Activated CD4-positive, alpha-beta T cell treated with anti-CD3 and anti-CD28 coated beads, Interleukin-2, amount 50 U/mL, for 48 hours (primary cell): ENCODE data around the gene BOD1.

Experiments
- DNase-seq, 2 experiments: peaks; one replicate each; pipeline ENCODE4 v3.0.0-alpha.2; 2020

Gene BOD1

DNA sequence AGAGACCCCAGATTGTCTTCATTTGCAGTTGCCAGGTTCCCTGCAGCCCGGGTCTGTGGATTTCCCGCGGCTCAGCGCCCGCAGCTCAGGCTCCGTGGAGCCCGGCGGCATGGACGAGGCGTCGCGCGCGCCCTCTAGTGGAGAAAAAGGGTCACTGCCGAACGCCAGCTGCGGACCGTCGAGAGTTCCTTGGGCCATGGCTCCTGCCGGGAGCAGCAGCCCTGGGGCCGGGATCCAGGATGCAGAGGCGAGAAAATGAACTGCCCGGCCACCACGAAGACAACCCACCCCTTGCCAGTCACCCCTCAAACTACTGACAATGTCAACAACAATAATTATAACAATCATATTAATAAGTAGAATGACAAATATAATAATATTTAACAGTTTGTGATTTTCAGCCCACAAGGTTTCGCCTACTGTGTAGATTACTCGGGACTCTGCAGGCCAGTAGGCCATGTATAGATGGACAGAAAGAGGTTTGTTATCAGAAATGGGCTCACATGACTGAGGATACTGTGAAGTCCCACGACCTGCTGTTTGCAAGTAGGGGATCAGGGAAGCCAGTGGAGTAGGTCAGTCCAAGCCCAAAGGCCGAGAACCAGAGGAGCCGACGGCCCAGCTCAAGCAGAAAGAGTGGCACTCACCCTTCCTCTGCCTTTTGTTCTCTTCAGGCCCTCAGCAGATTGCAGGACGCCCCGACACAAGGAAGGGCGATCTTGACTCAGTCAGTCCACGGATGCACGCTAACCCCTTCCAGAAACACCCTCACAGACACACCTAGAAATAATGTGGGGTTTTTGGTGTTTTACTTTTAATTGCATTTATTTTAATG is 43.1 kb downstream of the BOD1 start:
- DNase-seq = peak; percentile 68 to 75

DNA sequence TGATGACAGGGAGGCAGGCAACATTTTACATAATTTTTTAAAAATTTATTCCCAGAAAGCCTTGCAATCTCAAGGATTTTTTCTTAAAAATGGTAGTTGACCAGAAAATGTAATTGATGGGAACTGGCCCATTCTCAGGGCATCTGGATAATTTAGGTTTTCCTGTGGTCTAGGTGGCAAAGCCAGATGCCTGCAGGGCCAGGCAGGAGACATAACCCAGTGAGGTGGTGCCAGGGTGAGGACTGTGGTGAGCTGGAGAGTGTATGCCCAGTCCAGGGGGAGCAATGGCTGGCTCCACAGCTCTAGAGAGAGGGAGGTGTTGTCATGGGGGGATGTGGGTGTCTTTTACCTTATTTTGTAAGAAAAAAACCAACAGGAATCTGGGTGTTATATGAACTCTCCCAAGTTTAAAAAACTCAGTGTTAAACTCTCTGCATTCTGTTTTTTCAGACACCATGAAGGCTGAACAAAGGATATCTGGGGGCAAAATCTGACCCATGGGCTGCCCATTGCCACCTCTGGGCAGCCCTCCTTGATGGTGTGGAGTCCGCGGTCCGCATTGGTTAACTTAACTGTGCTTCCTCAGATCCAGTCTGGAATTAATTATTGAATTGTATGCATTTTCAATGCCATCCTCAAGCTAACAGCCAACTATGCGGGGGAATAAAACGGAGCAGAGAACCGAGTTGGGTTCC is 43.9 kb downstream of the BOD1 start:
- DNase-seq = no peak

DNA sequence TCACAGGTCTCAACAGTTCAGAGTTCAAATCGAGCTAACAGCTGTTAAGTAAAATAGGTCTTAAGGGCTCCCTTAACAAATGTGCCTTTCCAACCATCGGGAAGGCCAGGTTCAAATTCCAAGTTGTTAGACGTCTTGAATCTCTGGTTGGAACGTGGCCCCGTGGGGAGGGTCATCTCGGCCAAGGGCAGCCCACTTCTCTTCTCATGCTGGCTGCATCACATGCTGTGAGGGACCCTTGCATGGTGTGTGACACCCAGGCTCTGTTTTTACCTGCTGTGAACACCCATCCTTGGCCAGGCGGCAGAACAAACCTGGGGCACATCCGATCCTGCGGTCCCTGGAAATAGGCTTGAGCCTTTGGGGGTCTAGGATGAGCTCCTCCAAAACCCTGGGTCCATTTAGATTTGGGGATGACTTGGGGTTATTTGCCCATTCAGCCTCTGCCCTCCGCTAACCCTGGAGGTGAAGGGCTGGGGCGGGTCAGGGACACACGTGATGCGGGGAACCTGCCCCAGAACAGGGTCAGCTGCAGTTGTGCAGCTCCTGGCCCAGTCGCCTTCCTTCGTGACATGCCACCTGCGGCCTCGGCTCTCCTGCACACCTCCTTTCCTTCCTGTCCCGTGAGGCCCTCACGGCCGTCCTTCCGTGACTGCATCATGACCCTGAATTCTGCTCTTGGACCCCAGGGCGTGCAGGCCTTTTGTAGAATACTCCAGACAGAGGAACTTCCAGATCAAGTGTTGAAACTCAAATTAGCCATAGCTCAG is 45.9 kb downstream of the BOD1 start:
- no peak for DNase-seq

DNA sequence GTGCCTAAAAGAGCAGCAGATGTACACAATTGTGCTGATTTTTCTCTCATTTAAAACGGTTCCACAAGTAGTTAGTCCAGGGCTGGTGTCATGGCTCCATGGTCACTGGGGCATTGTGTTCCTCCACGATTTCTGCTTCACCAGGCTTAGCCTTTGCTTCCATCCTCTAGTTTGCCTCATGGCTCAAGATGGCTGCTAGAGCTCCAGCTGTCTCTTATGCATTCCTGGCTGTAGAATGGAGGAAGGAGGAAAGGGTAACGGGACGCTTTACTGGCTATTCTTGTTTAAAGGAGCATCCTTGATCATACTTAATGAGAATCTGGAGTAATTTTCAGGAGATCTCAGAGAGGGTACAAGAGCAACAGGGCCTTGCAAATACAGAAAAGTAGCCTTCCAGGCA is 47.7 kb downstream of the BOD1 start:
- DNase-seq = no peak

DNA sequence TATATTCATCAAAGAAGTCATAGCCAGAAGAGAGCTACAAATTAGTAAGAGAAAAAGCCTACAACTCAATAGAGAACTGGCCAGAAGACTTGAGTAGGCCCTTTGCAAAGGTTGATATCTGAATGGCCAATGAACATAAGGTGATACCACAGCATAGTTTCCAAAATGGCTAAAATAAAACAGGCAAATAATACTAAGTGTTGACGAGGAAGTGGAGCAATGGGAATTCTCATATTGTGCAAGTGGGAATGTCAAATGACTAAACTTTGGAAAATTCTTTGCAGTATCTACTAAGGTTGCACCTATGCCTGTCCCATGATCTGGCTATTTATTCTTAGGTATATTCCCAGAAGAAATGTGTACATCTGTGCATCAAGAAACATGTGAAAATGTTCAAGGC is 48.3 kb downstream of the BOD1 start:
- DNase-seq = no peak

DNA sequence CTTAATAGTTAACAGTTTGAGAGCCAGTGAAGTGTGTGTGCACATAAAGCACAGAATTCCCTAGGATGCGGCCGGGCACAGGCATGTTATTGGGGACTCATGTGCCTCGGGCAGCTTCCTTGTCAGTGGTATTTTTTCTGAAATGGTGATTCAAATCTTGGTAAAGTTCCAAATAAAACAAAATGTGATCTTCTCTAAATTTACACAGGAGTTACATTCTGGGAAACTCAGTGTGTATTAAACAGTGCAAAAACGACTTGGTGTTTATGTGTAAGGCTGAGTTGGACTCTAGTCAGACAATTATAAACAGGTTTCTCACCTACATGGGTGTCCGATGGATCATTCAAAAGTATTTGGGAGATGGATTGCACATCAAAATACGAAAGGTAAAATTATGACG is 48.9 kb downstream of the BOD1 start:
- no peak for DNase-seq

DNA sequence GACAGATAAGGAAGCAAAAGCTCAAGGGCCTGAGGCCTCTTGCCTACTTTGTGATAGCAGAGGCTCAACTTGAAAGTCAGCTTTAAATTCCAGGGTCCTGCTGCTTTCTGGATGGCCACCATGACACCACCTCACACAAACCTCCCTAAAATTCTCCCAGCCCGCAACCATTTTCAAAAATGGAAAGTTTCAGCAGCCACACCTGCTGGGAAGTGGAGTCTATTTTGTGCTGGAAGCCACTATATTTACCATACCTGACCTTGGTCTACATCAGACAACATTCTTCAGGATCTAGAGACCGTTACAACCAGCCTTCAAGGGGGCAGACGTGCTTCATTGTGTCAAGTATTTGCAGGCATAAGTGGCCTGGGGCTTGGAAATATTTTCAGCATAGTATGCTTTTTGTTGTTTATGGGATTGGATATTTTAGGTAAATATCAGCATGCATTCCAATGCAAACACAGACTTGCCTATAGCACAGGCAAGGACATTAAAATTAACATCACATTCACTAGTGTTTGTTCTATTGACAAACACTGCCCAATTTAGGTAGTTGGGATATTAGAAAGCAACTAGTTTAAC is 50.9 kb downstream of the BOD1 start:
- DNase-seq = no peak

DNA sequence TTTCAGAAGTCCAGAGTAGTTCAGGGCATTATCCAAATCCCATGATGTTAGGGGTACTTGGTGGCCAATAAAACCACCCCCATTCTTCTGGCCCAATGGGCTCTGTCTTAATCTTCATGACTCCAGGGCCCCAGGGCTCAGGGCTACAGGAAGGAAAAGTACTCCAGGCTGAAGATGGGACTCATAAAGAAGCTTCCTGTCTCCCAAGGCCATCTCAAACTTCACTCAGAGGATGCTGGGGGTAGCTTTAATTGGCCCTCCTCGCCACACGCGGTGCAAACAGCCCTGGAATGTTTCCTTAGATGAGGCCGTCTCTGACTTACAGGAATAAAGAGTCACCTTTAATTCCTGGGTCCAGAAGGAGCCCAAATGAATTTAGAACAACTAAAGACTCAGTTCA is 52.3 kb downstream of the BOD1 start:
- DNase-seq = no peak

DNA sequence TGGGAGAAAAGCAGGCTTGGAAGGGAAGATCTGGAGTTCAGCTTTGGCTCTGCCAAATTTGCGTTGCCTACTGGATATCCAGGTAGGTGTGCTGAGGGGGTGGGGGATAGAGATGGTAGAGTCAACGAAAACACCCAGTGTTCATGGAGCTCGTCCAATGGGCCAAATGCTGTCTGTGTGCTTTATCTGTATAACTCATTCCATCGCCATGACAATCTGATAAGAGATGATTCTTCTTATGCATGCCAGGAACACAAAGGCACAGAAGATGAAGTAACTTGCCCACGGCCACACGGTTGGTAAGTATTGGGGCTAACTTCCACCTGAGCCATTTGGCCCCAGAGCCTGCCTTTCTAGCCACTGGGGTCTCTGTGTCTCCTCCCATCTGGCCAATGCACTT is 53.2 kb downstream of the BOD1 start:
- no peak for DNase-seq

DNA sequence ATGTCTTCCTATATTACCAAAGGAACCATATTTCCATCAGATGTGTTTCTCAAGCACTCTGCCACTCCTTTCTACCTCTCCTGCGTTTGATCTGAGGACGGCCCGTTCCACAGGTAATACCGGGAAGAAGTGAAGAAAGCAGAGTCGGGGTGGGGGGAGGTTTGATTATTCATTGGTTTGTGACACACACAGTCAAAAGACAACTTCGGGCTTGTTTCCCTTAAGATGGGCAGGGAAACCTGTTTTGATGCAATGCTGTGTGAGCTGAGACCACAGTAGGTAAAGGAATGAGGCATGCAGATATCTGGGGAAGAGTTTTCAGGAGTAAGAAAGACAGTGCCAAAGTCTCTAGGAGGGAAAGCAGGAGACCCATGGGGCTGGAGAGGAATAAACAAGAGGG is 54.0 kb downstream of the BOD1 start:
- no peak for DNase-seq
